ENCODE results near the gene PRAMEF7.
"Not testable (repeated sequence)": the region's sequence is repeated elsewhere in the genome, so short reads cannot be mapped to it uniquely, and the experiment has no call there.

- not testable (repeated sequence) for TF ChIP-seq CTCF, POLR2A, EP300, POLR2AphosphoS5 (IDR thresholded peaks at IDR 0.05)
Observed at GRCh38 chr1:12921749-12922148, 5.3 kb downstream of the PRAMEF7 start.

Measured in stomach (tissue), 4 donors.